Activated CD4-positive, alpha-beta T cell treated with anti-CD3 and anti-CD28 coated beads, Interleukin-2, amount 10 ng/mL, durations not matched to agents 24 days and 14 days (primary cell): ENCODE results near the gene FOXL3. TPM values are rescaled to one million over a fixed set of nuclear protein-coding genes. Genes with fewer than 3 reads are reported as not detected.

Experiments
- DNase-seq: peaks from one replicate; pipeline ENCODE4 v3.0.0; 2022
- H3K27ac Mint-ChIP-seq: one replicate; pipeline ENCODE4 v1.8.0; 2022; ENCODE audit warnings: mild to moderate bottlenecking, mixed read lengths
- H3K27me3 Mint-ChIP-seq: one replicate; pipeline ENCODE4 v1.8.0; 2022; ENCODE audit warnings: mixed read lengths
- H3K36me3 Mint-ChIP-seq: one replicate; pipeline ENCODE4 v1.8.0; 2022; ENCODE audit warnings: low read depth, mild to moderate bottlenecking, mixed read lengths
- H3K4me1 Mint-ChIP-seq: one replicate; pipeline ENCODE4 v1.8.0; 2021; ENCODE audit warnings: mixed read lengths
- H3K4me3 Mint-ChIP-seq: one replicate; pipeline ENCODE4 v1.8.0; 2022; ENCODE audit warnings: mild to moderate bottlenecking, moderate library complexity, mixed read lengths
- H3K9me3 Mint-ChIP-seq: one replicate; pipeline ENCODE4 v1.8.0; 2021; ENCODE audit warnings: mixed read lengths
- intact Hi-C: fragments of 100-400 bp; cut with micrococcal nuclease; formaldehyde crosslinking; loops from one replicate; pipeline ENCODE4 v1.15.1; 2023
- total RNA-seq: library from RNA; stranded (reverse); gene quantifications from 2 replicates; pipeline ENCODE4 v1.2.3, GENCODE V29; 2022

FOXL3 gene
- total RNA-seq, 1 donor from 2014 or later: not detected

DNA sequence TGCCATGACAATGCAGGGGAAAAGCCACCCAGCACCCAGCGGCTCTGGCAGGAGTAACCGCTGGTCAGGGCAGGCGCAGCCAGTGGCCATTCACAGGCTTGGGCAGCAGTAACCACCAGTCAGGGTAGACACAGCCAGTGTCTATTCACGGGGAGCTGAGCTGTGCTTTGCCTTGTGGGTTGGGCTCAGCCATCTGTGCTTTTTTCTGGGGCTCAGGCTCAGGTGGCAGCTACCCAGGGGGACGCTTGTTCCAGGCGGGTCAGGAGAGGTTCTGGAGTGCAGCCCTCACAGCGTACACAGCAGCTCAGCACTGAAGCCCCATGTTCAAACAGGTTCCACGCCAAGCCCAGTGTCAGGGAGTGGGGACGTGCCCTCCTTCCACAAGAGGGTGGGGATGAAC, 28.5 kb downstream of the FOXL3 start:
- Mint-ChIP-seq H3K27me3 (peaks cover 9% of the 10 kb centered on the region), H3K27ac (no peak overlapping the region), H3K4me3 (no peak overlapping the region), H3K36me3 (no peaks in the 10 kb centered on the region), H3K4me1 (no peaks in the 10 kb centered on the region), H3K9me3 (no peaks in the 10 kb centered on the region)
- no peak for DNase-seq
- intact Hi-C loops: no loop called here

DNA sequence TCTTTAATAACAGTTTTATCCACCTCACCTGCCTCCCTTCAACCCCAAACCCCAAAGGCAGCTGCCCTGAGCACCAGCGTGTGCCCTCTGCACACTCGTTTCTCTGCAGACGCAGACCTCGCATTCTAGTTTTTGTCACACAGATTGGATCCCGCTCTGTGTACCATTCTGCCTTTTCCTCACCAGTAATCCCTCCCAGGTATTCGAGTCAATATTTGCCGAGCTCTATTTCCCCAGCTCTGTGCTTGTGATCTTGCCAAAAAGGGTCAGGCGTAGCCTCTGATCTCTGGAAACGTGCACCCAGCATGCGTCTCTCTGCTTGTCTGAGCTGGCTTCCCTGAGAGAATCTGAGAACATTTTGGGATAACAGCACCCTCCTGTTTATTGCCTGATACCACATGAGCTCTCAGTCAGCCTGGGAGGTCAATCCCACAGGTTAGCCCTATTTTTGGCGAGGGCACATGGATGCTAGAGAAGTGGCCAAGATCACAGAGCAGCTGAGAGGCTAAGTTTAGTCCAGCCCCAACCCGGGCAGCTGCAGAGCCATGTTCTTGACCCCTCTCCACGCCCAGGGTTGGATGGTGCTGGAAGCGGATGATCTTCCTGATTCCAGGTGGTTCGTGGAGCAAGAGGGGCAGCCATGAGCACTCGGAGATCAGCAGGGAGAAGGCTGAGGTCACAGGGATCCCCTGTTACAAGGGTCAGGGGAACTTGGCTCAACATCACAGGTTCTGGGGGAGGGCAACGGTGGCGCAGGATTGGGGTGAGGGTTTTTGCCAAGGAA, 29.1 kb downstream of the FOXL3 start:
- H3K36me3 Mint-ChIP-seq: no peaks in the 10 kb centered on the region
- H3K9me3 Mint-ChIP-seq: no peaks in the 10 kb centered on the region
- no peaks in the 10 kb centered on the region for H3K4me1 Mint-ChIP-seq
- DNase-seq: no peak
- intact Hi-C loops: no loop called here
- peaks cover 7% of the 10 kb centered on the region for H3K27me3 Mint-ChIP-seq
- H3K27ac Mint-ChIP-seq: no peak overlapping the region
- H3K4me3 Mint-ChIP-seq: no peak overlapping the region

DNA sequence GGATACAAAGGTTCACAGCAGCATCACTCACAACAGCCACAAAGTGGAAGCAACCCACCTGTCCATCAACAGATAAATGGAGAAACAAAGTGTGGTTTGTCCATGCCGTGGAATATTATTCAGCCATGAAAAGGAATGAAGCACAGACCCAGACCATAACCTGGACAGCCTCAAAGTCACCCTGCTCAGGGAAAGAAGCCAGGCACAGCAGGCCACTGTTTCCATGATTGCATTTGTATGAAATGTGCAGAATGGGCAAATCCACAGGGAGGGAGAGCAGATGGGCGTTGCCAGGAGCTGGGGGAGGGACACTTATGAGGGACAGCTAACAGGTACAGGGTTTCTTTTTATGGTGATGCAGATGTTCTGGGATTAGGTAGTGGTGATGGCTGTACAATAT, 30.3 kb downstream of the FOXL3 start:
- H3K9me3 Mint-ChIP-seq: no peaks in the 10 kb centered on the region
- no peaks in the 10 kb centered on the region for H3K36me3 Mint-ChIP-seq
- no peak for DNase-seq
- H3K27ac Mint-ChIP-seq: no peak overlapping the region
- no peaks in the 10 kb centered on the region for H3K4me1 Mint-ChIP-seq
- intact Hi-C loops: no loop called here
- H3K4me3 Mint-ChIP-seq: no peak overlapping the region
- peaks cover 4% of the 10 kb centered on the region for H3K27me3 Mint-ChIP-seq

DNA sequence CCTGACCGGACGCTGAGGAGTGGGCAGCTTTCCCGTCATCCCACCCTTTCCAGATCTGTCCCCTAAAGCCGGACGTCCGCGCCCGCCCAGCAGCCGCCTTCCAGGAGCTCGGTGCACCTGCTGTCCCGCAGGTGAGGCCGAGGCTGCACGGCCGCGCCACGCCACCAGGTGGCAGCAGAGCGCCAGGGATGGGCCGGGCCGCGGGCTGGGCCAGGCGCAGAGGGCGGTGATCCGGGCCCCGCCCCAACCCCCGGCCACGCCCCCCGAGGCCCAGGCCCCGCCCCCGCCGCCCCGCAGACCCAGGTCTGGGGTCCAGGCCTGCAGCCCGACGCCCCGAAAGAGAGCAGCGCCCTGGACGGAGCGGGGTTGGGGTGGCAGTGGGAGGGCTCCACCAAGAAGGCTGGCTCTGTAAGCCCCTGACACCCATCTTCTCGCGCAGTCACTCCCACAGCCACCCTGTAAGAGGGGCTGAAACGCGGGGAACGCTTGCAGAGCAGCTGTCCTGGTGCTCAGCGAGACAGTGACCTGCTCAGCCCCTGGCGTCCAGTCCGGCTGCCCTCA, 32.2 kb downstream of the FOXL3 start:
- Mint-ChIP-seq H3K9me3 (no peaks in the 10 kb centered on the region), H3K4me1 (no peaks in the 10 kb centered on the region), H3K27ac (no peak overlapping the region), H3K27me3 (peaks cover 4% of the 10 kb centered on the region), H3K4me3 (no peak overlapping the region), H3K36me3 (no peaks in the 10 kb centered on the region)
- intact Hi-C loops: loop anchor here (1.0 kb wide), 2 partner anchors 452 to 551 kb away; no protein-coding TSS in a partner anchor
- DNase-seq: peak; percentile 97

DNA sequence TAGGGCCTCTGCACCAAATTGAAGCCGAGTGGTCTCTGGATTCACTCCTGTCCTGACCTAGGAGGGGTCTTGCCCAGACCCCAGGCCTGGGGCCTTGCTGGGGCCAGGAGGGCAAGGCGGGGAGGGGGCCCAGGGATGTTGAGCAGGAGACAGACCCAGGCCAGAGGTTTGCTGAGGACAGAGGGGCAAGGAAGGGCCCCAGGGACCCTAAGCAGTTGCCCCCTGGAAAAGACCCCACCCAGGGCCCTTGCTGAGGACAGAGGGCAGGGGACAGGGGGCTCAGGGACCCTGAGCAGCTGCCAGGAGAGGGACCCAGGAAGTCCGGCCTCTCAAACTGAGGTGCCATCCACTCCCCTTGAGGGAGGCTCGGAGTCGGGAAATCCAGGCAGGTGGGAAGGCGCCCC, 32.7 kb downstream of the FOXL3 start:
- H3K9me3 Mint-ChIP-seq: no peaks in the 10 kb centered on the region
- no peaks in the 10 kb centered on the region for H3K36me3 Mint-ChIP-seq
- intact Hi-C loops: loop anchor here (1.0 kb wide), 2 partner anchors 452 to 551 kb away; no protein-coding TSS in a partner anchor
- H3K4me3 Mint-ChIP-seq: no peak overlapping the region
- no peak for DNase-seq
- H3K27me3 Mint-ChIP-seq: peaks cover 4% of the 10 kb centered on the region
- no peak overlapping the region for H3K27ac Mint-ChIP-seq
- no peaks in the 10 kb centered on the region for H3K4me1 Mint-ChIP-seq

DNA sequence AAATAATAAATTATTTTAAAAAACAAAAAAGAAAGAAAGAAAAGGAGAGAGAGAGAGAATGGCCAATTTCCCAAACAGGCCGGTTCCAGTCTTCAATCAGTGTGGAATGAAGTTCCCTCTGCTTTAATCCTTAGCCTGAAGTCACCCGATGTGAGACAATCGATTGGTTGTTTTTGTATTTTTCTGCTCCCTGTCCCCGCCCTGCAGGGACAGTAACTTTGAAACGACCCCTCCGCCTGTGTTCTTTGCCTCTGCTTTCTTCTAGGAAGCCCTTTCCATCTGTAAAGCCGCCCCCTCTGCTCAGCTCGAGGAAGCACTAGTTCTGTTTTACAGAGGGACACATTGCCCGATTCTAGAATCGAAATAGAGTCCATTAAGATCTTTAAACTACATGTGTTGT, 33.4 kb downstream of the FOXL3 start:
- H3K27me3 Mint-ChIP-seq: peaks cover 4% of the 10 kb centered on the region
- H3K27ac Mint-ChIP-seq: no peak overlapping the region
- no peak overlapping the region for H3K4me3 Mint-ChIP-seq
- no peaks in the 10 kb centered on the region for H3K9me3 Mint-ChIP-seq
- intact Hi-C loops: no loop called here
- H3K36me3 Mint-ChIP-seq: no peaks in the 10 kb centered on the region
- DNase-seq: no peak
- H3K4me1 Mint-ChIP-seq: no peaks in the 10 kb centered on the region

DNA sequence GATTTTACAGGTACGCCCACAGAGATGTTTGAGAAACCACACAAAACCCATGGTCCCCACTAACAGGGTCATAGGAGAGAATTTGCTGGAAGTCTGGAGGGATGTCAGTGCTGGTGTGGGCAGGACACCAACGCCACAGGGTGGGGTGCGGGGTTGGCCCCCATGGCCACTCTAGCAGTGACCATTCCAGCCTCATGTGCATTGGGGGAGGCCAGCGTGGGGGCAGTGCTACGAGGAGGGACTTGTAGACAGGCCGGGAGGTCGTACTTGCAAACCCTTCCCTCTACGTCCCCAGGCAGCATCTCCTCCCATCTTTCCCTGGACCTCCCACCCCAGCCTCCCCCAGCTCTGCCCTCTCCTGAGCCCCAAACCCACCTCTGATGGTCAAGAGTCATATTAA, 34.0 kb downstream of the FOXL3 start:
- H3K27ac Mint-ChIP-seq: no peak overlapping the region
- intact Hi-C loops: no loop called here

DNA sequence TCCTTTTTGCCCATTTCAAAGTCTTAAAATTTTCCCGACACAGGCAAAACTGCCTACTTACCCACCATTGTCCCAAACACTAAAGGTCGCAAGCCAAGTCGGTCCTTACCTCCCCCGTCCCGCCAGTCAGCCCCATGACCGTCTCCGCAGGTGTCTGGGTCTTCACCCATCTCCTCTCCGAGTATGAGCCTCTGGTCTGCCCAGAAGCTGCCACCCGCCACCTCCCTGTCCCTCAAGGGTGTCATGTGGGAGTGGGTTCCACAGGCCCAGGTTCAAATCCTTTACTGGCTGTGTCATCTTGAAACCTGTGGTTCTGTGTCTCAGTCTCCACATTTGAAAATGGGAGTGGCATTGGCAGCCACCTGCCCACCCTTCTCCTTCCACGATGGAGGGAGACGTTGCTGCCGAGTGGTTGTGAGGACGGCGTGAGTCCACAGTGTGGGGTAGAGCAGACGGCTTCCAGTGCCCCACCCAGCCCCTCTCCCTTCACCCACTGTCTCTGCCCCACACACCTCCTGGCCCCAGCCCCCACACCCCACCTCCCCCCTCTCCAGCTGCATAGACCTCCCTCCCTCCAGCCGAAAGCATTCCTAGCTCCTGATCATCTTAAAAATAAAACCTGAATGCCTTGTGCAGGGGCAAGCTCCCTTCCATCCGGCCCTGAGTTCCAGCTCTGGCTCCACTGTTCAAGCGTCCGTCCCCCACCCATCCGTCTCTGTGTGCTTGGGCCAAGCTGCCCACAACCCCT, 35.3 kb downstream of the FOXL3 start:
- no peak overlapping the region for H3K27ac Mint-ChIP-seq

More for the DNA sequence above, 34.0 kb downstream of the FOXL3 start:
- Mint-ChIP-seq H3K36me3 (no peaks in the 10 kb centered on the region), H3K4me3 (no peak overlapping the region), H3K27me3 (peaks cover 4% of the 10 kb centered on the region), H3K4me1 (no peaks in the 10 kb centered on the region), H3K9me3 (no peaks in the 10 kb centered on the region)
- DNase-seq: no peak

DNA sequence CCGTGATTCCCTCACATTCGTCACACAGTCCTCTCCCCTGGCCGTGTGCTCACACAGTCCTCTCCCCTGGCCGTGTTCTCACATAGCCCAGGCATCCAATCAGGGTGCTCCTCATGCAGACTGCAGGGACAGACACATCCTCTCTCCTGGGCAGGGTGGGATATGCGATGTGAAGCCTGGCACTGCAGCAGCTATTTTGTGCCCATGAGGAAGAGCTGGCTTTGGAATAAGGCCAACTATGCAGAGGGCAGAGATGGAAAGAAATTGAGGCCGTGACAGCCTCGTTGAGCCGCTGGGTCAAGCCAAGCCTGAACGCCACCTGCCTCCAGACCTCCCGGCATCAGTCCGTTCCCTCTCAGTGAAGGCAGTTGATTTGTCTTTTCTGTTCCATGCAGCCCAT, 35.8 kb downstream of the FOXL3 start:
- Mint-ChIP-seq H3K4me3 (no peak overlapping the region), H3K27me3 (peaks cover 1% of the 10 kb centered on the region), H3K27ac (no peak overlapping the region), H3K4me1 (no peaks in the 10 kb centered on the region), H3K9me3 (no peaks in the 10 kb centered on the region), H3K36me3 (no peaks in the 10 kb centered on the region)
- DNase-seq: no peak
- intact Hi-C loops: no loop called here

More for the DNA sequence above, 35.3 kb downstream of the FOXL3 start:
- Mint-ChIP-seq H3K36me3 (no peaks in the 10 kb centered on the region), H3K27me3 (peaks cover 1% of the 10 kb centered on the region), H3K4me3 (no peak overlapping the region), H3K4me1 (no peaks in the 10 kb centered on the region), H3K9me3 (no peaks in the 10 kb centered on the region)
- DNase-seq: no peak
- intact Hi-C loops: no loop called here

DNA sequence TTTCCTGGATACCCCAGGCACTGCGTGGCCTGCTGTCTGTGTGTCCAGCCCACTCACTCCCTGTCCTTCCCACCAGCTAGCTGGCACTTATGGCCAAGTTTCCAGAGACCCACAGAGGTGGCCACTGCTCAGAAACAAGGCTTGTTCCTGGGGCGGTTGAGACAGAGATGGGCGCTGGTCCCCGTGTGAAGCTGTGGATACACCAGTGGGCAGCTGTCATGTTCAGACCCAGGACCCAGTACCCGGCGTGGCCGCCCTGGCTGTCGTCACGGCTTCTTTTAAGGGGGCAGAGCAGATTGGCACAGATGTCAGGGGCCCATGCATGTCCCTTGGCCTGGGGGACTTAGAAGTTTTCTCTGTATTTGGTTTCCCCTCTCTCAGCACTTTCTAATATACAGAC, 36.3 kb downstream of the FOXL3 start:
- no peak overlapping the region for H3K4me3 Mint-ChIP-seq
- peaks cover 5% of the 10 kb centered on the region for H3K27me3 Mint-ChIP-seq
- H3K27ac Mint-ChIP-seq: no peak overlapping the region
- H3K9me3 Mint-ChIP-seq: no peaks in the 10 kb centered on the region
- H3K36me3 Mint-ChIP-seq: no peaks in the 10 kb centered on the region
- intact Hi-C loops: no loop called here
- DNase-seq: no peak
- no peaks in the 10 kb centered on the region for H3K4me1 Mint-ChIP-seq

DNA sequence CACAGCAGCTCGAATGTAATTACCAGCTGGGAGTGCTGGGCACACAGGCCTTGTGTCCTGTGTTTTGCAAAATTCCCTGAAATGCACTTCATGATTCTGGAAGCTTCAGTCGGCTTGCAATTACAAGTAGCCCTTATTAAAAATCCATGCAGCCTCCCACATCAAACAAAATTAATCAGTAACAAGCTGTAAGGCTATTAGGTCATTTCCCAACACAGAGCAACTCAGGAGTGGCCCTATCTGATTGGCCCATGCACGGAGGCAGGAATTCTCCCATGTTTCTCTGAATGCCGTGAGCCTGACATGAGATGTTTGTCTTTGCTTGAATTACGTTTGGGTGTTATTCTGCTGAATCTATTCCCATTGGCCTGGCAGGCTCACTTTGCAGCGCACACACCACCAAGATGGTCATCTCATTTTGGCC, 36.9 kb downstream of the FOXL3 start:
- H3K36me3 Mint-ChIP-seq: no peaks in the 10 kb centered on the region
- no peaks in the 10 kb centered on the region for H3K4me1 Mint-ChIP-seq
- H3K9me3 Mint-ChIP-seq: no peaks in the 10 kb centered on the region
- intact Hi-C loops: no loop called here
- H3K27me3 Mint-ChIP-seq: peaks cover 5% of the 10 kb centered on the region
- H3K27ac Mint-ChIP-seq: no peak overlapping the region
- DNase-seq: no peak
- no peak overlapping the region for H3K4me3 Mint-ChIP-seq

DNA sequence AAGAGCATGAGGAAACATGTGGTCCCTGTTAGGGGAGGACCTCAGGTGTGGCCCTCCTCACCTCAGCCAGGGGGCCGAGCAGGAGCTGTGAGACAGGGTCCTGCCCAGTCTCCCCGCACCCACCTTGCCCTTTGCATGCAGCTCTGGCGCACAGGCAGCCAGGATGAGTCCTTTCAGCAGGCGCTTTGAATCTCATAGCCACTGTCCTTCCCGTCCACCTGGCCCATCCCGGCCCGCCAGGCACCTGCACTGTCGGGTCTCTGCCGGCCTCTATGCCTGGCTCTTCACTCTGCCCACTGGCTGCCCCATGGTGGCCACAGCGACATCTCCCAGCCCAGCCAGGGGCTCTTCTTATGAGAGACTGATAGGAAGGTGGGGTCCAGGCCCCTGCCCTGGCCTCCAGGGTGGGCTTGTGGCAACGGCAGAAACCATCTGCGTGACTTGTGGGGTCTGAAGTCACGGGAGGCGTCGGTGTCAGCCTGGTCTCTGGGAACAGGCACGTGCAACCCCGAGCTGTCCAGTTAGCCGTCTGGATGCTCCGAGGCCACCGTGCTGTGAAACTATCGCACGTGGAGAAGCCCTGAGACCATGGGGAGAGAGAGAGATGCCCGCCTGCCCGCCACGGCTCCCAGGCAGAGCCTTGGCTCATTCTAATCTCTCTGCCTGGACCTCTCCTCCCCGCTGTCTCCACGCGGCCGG, 37.4 kb downstream of the FOXL3 start:
- Mint-ChIP-seq H3K27ac (no peak overlapping the region), H3K9me3 (no peaks in the 10 kb centered on the region), H3K36me3 (no peaks in the 10 kb centered on the region), H3K4me3 (no peak overlapping the region), H3K4me1 (no peaks in the 10 kb centered on the region), H3K27me3 (peaks cover 5% of the 10 kb centered on the region)
- intact Hi-C loops: no loop called here
- no peak for DNase-seq

DNA sequence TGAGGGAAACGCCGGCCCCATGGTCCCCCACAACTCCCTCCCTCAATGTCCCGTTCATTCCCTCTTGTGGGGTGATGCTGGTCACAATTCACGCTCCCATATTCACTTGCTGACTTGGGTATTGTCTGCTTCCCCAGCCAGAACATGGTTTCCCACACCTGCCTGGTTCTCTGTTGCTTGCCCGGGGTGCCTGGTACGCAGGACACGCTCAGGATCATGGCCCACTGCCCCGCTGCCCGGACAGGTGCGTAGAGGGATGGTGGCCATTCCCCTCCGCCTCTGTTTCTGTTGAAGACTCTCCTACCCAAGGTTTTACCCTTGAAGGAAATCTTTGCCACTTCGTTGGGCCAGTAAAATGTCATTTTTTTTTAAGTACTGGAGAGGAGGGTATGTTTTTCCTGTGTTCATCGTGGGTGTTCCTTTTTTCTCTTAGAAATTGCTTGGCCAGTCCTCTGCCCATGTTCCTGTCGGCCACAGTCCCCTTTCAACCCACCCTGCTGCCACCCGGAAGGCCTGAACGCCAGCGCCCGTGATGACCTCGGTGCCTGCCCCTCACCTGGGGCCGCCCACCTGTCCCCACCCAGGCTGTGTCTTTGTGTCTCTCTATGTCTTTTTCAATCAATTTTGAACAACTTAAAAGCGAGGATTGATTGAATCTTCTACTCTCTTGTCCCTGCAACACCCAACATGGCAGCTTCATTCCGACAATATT, 38.2 kb downstream of the FOXL3 start:
- Mint-ChIP-seq H3K36me3 (no peaks in the 10 kb centered on the region), H3K9me3 (no peaks in the 10 kb centered on the region), H3K27me3 (peaks cover 5% of the 10 kb centered on the region), H3K27ac (no peak overlapping the region), H3K4me1 (no peaks in the 10 kb centered on the region), H3K4me3 (no peak overlapping the region)
- DNase-seq: no peak
- intact Hi-C loops: no loop called here
